PC-3 (cell line): Measurements from ENCODE around the gene ASF1B.

Experiments
- CTCF ChIP-seq: fragments of 300-600 bp; sonication (generic); conservative IDR thresholded peaks from 2 replicates; pipeline ENCODE4 v1.5.1; 2017; ENCODE audit warnings: antibody characterized with exemption, low read depth, mild to moderate bottlenecking, low read length
- EZH2 ChIP-seq: fragments of 300-600 bp; sonication (generic); IDR thresholded peaks from one replicate; pipeline ENCODE4 v1.6.1; 2017; ENCODE audit warnings: antibody characterized with exemption, mild to moderate bottlenecking, low read length; ENCODE audit not compliant: unreplicated experiment

GRCh38 chr19:14094854-14095253 lies 41.5 kb downstream of the ASF1B start:
- TF ChIP-seq CTCF (no peak), EZH2 (no peak)
